Upper lobe of right lung (tissue), 1 donor: Measurements from ENCODE around the gene TOPBP1. TPM values are rescaled to one million over a fixed set of nuclear protein-coding genes. Genes with fewer than 3 reads are reported as not detected.

Experiments
- ATAC-seq: fragments of 200-7000 bp; cut with Tn5 transposase; one replicate; pipeline ENCODE4 v1.9.1; 2020; ENCODE audit warnings: mild to moderate bottlenecking, moderate library complexity
- DNase-seq: peaks from one replicate; pipeline ENCODE4 v3.0.0-alpha.2; 2020
- H3K27ac ChIP-seq: fragments of 200-600 bp; one replicate; pipeline ENCODE4 v1.8.0; 2022
- H3K27me3 ChIP-seq: fragments of 200-600 bp; one replicate; pipeline ENCODE4 v1.8.0; 2022; ENCODE audit warnings: mild to moderate bottlenecking
- H3K36me3 ChIP-seq: fragments of 200-600 bp; one replicate; pipeline ENCODE4 v1.8.0; 2022
- H3K4me1 ChIP-seq: fragments of 200-600 bp; one replicate; pipeline ENCODE4 v1.8.0; 2022
- H3K4me3 ChIP-seq: fragments of 200-600 bp; one replicate; pipeline ENCODE4 v1.8.0; 2022; ENCODE audit warnings: mild to moderate bottlenecking
- H3K9me3 ChIP-seq: fragments of 200-600 bp; one replicate; pipeline ENCODE4 v1.8.0; 2022
- intact Hi-C: fragments of 100-400 bp; cut with DNase I; formaldehyde crosslinking; loops from one replicate; pipeline ENCODE4 v1.11.0; 2022
- total RNA-seq: library from RNA; stranded (reverse); fragmentation: NEBNext Ultra II Directional; extraction: Animal tissue kit (Norgen Biotek cat#: 25700); gene quantifications from one replicate; pipeline ENCODE4 v1.2.1, GENCODE V29; 2021
- TF ChIP-seq, protein P1 (sequence below): fragments of 200-600 bp; IDR thresholded peaks from one replicate; pipeline ENCODE4 v1.8.0; 2022; ENCODE audit warnings: antibody characterized with exemption
- donor health status: DM: no; HTN: yes; CAD: no; lungs with severe emphysema.

Gene TOPBP1
- total RNA-seq, 1 donor from 2014 or later = 18.1 TPM

DNA sequence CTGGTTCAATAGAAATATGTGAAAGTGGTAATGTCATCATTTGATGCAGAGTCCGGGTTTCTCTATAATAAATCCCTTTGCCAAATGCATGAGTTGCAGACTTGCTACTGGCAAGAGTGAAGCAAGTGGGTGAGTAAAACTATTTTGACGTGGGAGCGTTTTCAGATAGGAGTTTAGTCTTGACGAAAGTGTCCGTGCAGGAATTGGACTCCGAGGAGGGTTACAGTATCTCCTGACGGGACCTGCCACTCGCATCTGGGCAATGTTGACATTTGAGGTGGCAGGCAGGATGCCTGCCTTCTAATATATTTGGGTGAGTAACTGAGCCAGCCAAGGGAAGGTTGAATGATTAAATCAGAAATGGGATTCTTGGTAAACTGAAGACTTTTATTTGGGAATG, 72.2 kb downstream of the TOPBP1 start:
- Histone ChIP-seq H3K9me3 (no peaks in the 10 kb centered on the region), H3K4me1 (peaks cover 13% of the 10 kb centered on the region), H3K27ac (no peak overlapping the region), H3K36me3 (peaks cover 54% of the 10 kb centered on the region), H3K27me3 (no peaks in the 10 kb centered on the region), H3K4me3 (no peak overlapping the region)
- TF ChIP-seq, protein P1, sequence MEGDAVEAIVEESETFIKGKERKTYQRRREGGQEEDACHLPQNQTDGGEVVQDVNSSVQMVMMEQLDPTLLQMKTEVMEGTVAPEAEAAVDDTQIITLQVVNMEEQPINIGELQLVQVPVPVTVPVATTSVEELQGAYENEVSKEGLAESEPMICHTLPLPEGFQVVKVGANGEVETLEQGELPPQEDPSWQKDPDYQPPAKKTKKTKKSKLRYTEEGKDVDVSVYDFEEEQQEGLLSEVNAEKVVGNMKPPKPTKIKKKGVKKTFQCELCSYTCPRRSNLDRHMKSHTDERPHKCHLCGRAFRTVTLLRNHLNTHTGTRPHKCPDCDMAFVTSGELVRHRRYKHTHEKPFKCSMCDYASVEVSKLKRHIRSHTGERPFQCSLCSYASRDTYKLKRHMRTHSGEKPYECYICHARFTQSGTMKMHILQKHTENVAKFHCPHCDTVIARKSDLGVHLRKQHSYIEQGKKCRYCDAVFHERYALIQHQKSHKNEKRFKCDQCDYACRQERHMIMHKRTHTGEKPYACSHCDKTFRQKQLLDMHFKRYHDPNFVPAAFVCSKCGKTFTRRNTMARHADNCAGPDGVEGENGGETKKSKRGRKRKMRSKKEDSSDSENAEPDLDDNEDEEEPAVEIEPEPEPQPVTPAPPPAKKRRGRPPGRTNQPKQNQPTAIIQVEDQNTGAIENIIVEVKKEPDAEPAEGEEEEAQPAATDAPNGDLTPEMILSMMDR = no peak
- intact Hi-C loops = no loop called here
- ATAC-seq (no peak), DNase-seq (no peak)

- Histone ChIP-seq H3K9me3 (no peaks in the 10 kb centered on the region), H3K4me3 (no peak overlapping the region), H3K27me3 (no peaks in the 10 kb centered on the region), H3K27ac (no peak overlapping the region), H3K4me1 (peaks cover 13% of the 10 kb centered on the region), H3K36me3 (peaks cover 60% of the 10 kb centered on the region)
- ATAC-seq (peak; percentile 31), DNase-seq (no peak)
- TF ChIP-seq, protein P1 = no peak
- intact Hi-C loops = no loop called here
Observed at GRCh38 chr3:133588784-133589465, 72.8 kb downstream of the TOPBP1 start.

DNA sequence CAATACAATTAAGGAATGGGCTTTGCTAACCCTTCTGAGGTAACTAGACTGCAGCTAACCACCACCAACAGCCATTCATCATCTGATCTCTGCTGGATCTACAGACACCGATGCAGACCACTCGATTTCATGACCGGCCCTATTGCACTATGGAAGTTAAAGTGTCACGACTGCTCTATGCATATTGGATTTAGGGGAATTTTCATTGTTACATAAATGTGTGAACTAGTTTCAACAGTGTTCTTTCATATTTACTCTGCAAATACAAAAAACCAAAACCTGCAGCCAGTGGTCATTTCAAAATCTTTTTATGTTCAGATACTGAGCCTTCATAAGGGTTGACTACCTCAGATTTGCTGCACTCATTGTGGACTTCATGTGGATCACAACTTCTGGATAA, 73.7 kb downstream of the TOPBP1 start:
- DNase-seq (no peak), ATAC-seq (no peak)
- TF ChIP-seq, protein P1 = no peak
- Histone ChIP-seq H3K4me1 (peaks cover 13% of the 10 kb centered on the region), H3K27me3 (no peaks in the 10 kb centered on the region), H3K36me3 (peaks cover 69% of the 10 kb centered on the region), H3K27ac (no peak overlapping the region), H3K9me3 (no peaks in the 10 kb centered on the region), H3K4me3 (no peak overlapping the region)
- intact Hi-C loops = no loop called here

DNA sequence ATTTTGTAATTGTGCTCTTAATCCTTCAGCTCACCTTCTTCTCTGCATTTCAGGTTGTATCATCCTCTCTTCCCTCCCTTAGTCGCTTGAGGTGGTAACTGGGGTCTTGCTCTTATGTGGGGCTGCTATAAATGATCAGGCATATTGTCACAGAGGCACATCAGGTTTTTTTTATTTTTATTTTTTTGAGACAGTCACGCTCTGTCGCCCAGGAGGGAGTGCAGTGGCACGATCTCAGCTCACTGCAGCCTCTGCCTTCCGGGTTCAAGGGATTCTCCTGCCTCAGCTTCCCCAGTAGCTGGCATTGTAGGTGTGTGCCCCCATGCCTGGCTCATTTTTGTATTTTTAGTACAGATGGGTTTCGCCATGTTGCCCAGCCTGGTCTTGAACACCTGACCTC, 78.3 kb downstream of the TOPBP1 start:
- H3K27ac ChIP-seq = no peak overlapping the region
- H3K4me1 ChIP-seq = peaks cover 30% of the 10 kb centered on the region
- peaks cover 98% of the 10 kb centered on the region for H3K36me3 ChIP-seq
- no peaks in the 10 kb centered on the region for H3K27me3 ChIP-seq
- ATAC-seq (no peak), DNase-seq (no peak)
- H3K9me3 ChIP-seq = no peaks in the 10 kb centered on the region
- intact Hi-C loops = no loop called here
- TF ChIP-seq, protein P1 = no peak
- H3K4me3 ChIP-seq = no peak overlapping the region

DNA sequence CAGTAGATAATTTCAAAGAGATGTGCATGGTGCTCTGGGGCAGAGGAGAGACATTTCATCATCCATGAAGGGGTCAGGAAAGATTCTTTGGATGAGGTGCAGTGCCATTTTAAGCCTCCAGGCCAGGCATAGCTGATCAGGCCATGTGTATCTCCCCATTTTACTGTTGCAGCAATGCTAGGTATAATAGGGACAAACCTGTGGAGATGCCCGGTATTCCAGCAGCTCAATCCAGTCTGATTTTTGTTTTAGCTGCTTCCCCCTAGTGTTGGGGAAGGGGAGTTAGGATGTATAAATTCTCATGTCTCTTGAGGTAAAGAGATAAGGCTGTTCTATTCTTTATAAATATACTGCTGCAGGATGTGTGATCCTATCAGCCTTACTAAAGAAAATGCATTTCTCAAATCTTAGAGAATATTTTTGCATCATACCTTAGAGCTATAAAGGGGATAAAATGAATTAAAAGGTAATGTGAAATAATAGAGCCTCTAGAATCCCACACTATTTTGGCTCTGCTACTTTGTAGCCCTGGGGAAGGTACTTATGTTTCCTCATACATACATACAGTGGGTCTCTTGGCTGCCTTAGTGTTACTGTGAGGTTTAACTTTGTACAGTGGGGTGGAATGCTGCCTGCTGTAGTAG, 83.1 kb downstream of the TOPBP1 start:
- Histone ChIP-seq H3K4me3 (peak overlapping the region; percentile 12), H3K9me3 (no peaks in the 10 kb centered on the region), H3K27ac (no peak overlapping the region), H3K36me3 (peaks cover 81% of the 10 kb centered on the region), H3K27me3 (no peaks in the 10 kb centered on the region), H3K4me1 (peaks cover 57% of the 10 kb centered on the region)
- intact Hi-C loops = no loop called here
- TF ChIP-seq, protein P1 = peak; percentile 55
- DNase-seq = no peak
- ATAC-seq = peak; percentile 3
